ENCODE measurements around the gene DPP4.

DPP4 gene

GRCh38 chr2:162057426-162057825 lies 16.6 kb downstream of the DPP4 start:
- H2BK12ac ChIP-seq (ENCODE audit: low read length in 2 of 2), result no peak overlapping the region
- no peak overlapping the region for H3K27ac ChIP-seq (ENCODE audit: low read length, poor library complexity, severe bottlenecking)
- no peak overlapping the region for H2BK5ac ChIP-seq (ENCODE audit: low read depth, low read length, poor library complexity, severe bottlenecking)
- DNase-seq, result no peak
- no peaks in the 10 kb centered on the region for H3K27me3 ChIP-seq (ENCODE audit: control insufficient read depth in 1 of 2, insufficient read depth in 1 of 2, low read length in 2 of 2)
- 64% methylated on average over 1 of the region's 1 CpG for WGBS
- H3K36me3 ChIP-seq (ENCODE audit: control insufficient read depth in 1 of 2, insufficient read depth in 2 of 2, low read depth in 1 of 2, low read length in 2 of 2), result peaks cover 0 to 94% of the 10 kb centered on the region in 2 experiments
- no peak overlapping the region for H3K9ac ChIP-seq (ENCODE audit: low read length)
- H3K4me1 ChIP-seq (ENCODE audit: control insufficient read depth, insufficient read depth, low read depth, low read length), result no peaks in the 10 kb centered on the region
- no peak overlapping the region for H2AFZ ChIP-seq (ENCODE audit: low read depth, low read length)
- no peak overlapping the region for H4K91ac ChIP-seq (ENCODE audit: low read length)
- H4K8ac ChIP-seq (ENCODE audit: low read length), result no peak overlapping the region
- H3K4me3 ChIP-seq (ENCODE audit: insufficient read depth in 1 of 2, low read depth in 1 of 2, low read length in 2 of 2), result no peak overlapping the region
- H3K4ac ChIP-seq (ENCODE audit: low read depth in 1 of 2, low read length in 2 of 2), result no peak overlapping the region
- no peak overlapping the region for H3K4me2 ChIP-seq (ENCODE audit: low read length, poor library complexity, severe bottlenecking)
- no peak overlapping the region for H3K14ac ChIP-seq (ENCODE audit: low read length in 2 of 2)
- no peak overlapping the region for H2AK5ac ChIP-seq (ENCODE audit: low read length, severe bottlenecking)
- no peaks in the 10 kb centered on the region for H3K79me1 ChIP-seq (replicated peaks; ENCODE audit: low read length, poor library complexity, severe bottlenecking)
- peaks cover 10% of the 10 kb centered on the region for H3K9me3 ChIP-seq (ENCODE audit: control insufficient read depth, low read length)
- H2BK120ac ChIP-seq (ENCODE audit: low read depth, low read length), result no peak overlapping the region
- no peak overlapping the region for H2BK15ac ChIP-seq (ENCODE audit: low read depth, poor library complexity, severe bottlenecking)
- no peak overlapping the region for H3K23ac ChIP-seq (ENCODE audit: low read length in 2 of 2)
- no peak overlapping the region for H3K18ac ChIP-seq (ENCODE audit: low read depth in 1 of 2, low read length in 2 of 2)

DNA sequence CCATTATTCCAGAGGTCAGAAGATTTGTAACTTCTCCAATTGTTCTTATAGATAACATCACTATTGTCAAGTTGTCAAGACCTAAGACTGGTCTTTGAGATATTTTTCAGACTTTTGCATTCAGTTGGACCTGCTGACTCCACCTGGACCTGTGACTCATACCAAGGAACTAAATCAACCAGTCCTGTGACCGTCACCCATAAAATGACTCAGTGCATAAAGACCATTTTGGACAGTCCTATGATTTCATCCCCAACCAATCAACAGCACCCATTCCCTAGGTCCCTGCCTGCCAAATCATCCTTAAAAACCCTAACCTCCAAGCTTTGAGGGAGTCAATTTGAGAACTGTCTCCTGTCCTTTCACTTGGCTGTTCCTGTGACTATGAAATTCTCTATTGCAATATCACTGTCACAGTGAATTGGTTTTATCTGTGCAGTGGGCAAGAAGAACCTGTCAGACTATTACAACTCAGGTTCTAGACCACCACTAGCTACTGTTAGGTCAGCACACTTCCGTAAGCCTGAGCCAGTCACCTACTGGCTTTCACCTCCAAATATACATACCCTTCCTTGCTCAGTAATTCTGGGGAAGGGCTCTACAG lies 17.1 kb downstream of the DPP4 start:
- Histone ChIP-seq H4K8ac (ENCODE audit: low read length) (no peak overlapping the region), H2BK12ac (ENCODE audit: low read length in 2 of 2) (no peak overlapping the region), H2BK120ac (ENCODE audit: low read depth, low read length) (no peak overlapping the region), H3K4me1 (ENCODE audit: control insufficient read depth, insufficient read depth, low read depth, low read length) (no peaks in the 10 kb centered on the region), H3K4me3 (ENCODE audit: insufficient read depth in 1 of 2, low read depth in 1 of 2, low read length in 2 of 2) (no peak overlapping the region), H3K36me3 (ENCODE audit: control insufficient read depth in 1 of 2, insufficient read depth in 2 of 2, low read depth in 1 of 2, low read length in 2 of 2) (peaks cover 0 to 92% of the 10 kb centered on the region in 2 experiments), H3K4ac (ENCODE audit: low read depth in 1 of 2, low read length in 2 of 2) (no peak overlapping the region), H4K91ac (ENCODE audit: low read length) (no peak overlapping the region), H3K27me3 (ENCODE audit: control insufficient read depth in 1 of 2, insufficient read depth in 1 of 2, low read length in 2 of 2) (no peaks in the 10 kb centered on the region), H3K9ac (ENCODE audit: low read length) (no peak overlapping the region), H2BK15ac (ENCODE audit: low read depth, poor library complexity, severe bottlenecking) (no peak overlapping the region), H3K4me2 (ENCODE audit: low read length, poor library complexity, severe bottlenecking) (no peak overlapping the region), H3K79me1 (replicated peaks; ENCODE audit: low read length, poor library complexity, severe bottlenecking) (no peaks in the 10 kb centered on the region), H2AK5ac (ENCODE audit: low read length, severe bottlenecking) (no peak overlapping the region), H3K9me3 (ENCODE audit: control insufficient read depth, low read length) (peaks cover 10% of the 10 kb centered on the region), H2AFZ (ENCODE audit: low read depth, low read length) (no peak overlapping the region), H2BK5ac (ENCODE audit: low read depth, low read length, poor library complexity, severe bottlenecking) (no peak overlapping the region), H3K27ac (ENCODE audit: low read length, poor library complexity, severe bottlenecking) (no peak overlapping the region), H3K23ac (ENCODE audit: low read length in 2 of 2) (no peak overlapping the region), H3K14ac (ENCODE audit: low read length in 2 of 2) (no peak overlapping the region), H3K18ac (ENCODE audit: low read depth in 1 of 2, low read length in 2 of 2) (no peak overlapping the region)
- DNase-seq, result no peak
- WGBS, result 93% methylated on average over 2 of the region's 2 CpGs

- no peak overlapping the region for H3K23ac ChIP-seq (ENCODE audit: low read length in 2 of 2)
- peaks cover 10% of the 10 kb centered on the region for H3K9me3 ChIP-seq (ENCODE audit: control insufficient read depth, low read length)
- H3K4me1 ChIP-seq (ENCODE audit: control insufficient read depth, insufficient read depth, low read depth, low read length), result no peaks in the 10 kb centered on the region
- H2BK12ac ChIP-seq (ENCODE audit: low read length in 2 of 2), result no peak overlapping the region
- no peak overlapping the region for H2BK15ac ChIP-seq (ENCODE audit: low read depth, poor library complexity, severe bottlenecking)
- H3K18ac ChIP-seq (ENCODE audit: low read depth in 1 of 2, low read length in 2 of 2), result no peak overlapping the region
- no peak overlapping the region for H2BK120ac ChIP-seq (ENCODE audit: low read depth, low read length)
- H4K8ac ChIP-seq (ENCODE audit: low read length), result no peak overlapping the region
- 98% methylated on average over 4 of the region's 4 CpGs for WGBS
- H2AK5ac ChIP-seq (ENCODE audit: low read length, severe bottlenecking), result no peak overlapping the region
- no peak overlapping the region for H3K9ac ChIP-seq (ENCODE audit: low read length)
- peaks cover 0 to 90% of the 10 kb centered on the region in 2 experiments for H3K36me3 ChIP-seq (ENCODE audit: control insufficient read depth in 1 of 2, insufficient read depth in 2 of 2, low read depth in 1 of 2, low read length in 2 of 2)
- no peak overlapping the region for H3K14ac ChIP-seq (ENCODE audit: low read length in 2 of 2)
- H3K4me3 ChIP-seq (ENCODE audit: insufficient read depth in 1 of 2, low read depth in 1 of 2, low read length in 2 of 2), result no peak overlapping the region
- no peak overlapping the region for H4K91ac ChIP-seq (ENCODE audit: low read length)
- H3K4me2 ChIP-seq (ENCODE audit: low read length, poor library complexity, severe bottlenecking), result no peak overlapping the region
- H3K4ac ChIP-seq (ENCODE audit: low read depth in 1 of 2, low read length in 2 of 2), result no peak overlapping the region
- no peak overlapping the region for H3K27ac ChIP-seq (ENCODE audit: low read length, poor library complexity, severe bottlenecking)
- no peaks in the 10 kb centered on the region for H3K79me1 ChIP-seq (replicated peaks; ENCODE audit: low read length, poor library complexity, severe bottlenecking)
- no peak for DNase-seq
- no peak overlapping the region for H2AFZ ChIP-seq (ENCODE audit: low read depth, low read length)
- H3K27me3 ChIP-seq (ENCODE audit: control insufficient read depth in 1 of 2, insufficient read depth in 1 of 2, low read length in 2 of 2), result no peaks in the 10 kb centered on the region
- no peak overlapping the region for H2BK5ac ChIP-seq (ENCODE audit: low read depth, low read length, poor library complexity, severe bottlenecking)
Measured at GRCh38 chr2:162053808-162054155, 20.2 kb downstream of the DPP4 start.

DNA sequence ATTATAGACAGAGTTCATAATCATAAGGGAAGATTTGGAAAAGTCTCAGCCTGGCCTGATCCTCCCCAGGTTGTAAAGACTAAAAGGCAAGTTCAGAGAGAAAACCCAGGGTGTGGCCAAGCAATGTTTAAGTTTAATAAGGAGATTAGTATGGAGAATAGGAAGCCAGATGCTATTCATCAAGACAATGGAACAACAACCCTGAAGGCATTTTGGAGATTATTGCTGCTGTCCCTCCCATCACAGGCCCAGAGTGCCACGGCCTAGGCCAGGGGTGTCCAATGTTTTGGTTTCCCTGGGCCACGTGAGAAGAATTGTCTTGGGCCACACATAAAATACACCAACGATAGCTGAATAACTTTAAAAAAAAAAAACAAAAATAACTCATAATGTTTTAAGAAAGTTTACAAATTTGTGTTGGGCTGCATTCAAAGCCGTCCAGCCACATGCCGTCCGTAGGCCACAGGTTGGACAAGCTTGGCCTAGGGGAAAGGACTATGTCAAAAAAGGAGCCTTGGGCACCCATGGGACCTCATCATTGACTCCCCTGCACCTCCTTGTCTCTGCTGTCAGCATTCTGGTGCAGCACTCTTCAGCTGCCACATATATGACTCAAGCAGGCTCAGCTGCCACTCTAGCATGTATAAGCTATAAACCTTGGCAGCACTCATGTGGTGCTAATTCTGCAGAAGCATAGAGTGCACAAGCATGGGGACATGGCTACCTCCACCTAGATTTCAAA lies 20.8 kb downstream of the DPP4 start:
- Histone ChIP-seq H4K91ac (ENCODE audit: low read length) (no peak overlapping the region), H3K9me3 (ENCODE audit: control insufficient read depth, low read length) (peaks cover 10% of the 10 kb centered on the region), H3K79me1 (replicated peaks; ENCODE audit: low read length, poor library complexity, severe bottlenecking) (no peaks in the 10 kb centered on the region), H3K23ac (ENCODE audit: low read length in 2 of 2) (no peak overlapping the region), H3K4me1 (ENCODE audit: control insufficient read depth, insufficient read depth, low read depth, low read length) (no peaks in the 10 kb centered on the region), H2BK120ac (ENCODE audit: low read depth, low read length) (no peak overlapping the region), H4K8ac (ENCODE audit: low read length) (peak overlapping the region; percentile 30), H2BK15ac (ENCODE audit: low read depth, poor library complexity, severe bottlenecking) (no peak overlapping the region), H3K36me3 (ENCODE audit: control insufficient read depth in 1 of 2, insufficient read depth in 2 of 2, low read depth in 1 of 2, low read length in 2 of 2) (peaks cover 0 to 90% of the 10 kb centered on the region in 2 experiments), H3K4me2 (ENCODE audit: low read length, poor library complexity, severe bottlenecking) (no peak overlapping the region), H2AK5ac (ENCODE audit: low read length, severe bottlenecking) (no peak overlapping the region), H3K27ac (ENCODE audit: low read length, poor library complexity, severe bottlenecking) (no peak overlapping the region), H3K4ac (ENCODE audit: low read depth in 1 of 2, low read length in 2 of 2) (no peak overlapping the region), H3K18ac (ENCODE audit: low read depth in 1 of 2, low read length in 2 of 2) (no peak overlapping the region), H2BK5ac (ENCODE audit: low read depth, low read length, poor library complexity, severe bottlenecking) (no peak overlapping the region), H3K14ac (ENCODE audit: low read length in 2 of 2) (no peak overlapping the region), H3K27me3 (ENCODE audit: control insufficient read depth in 1 of 2, insufficient read depth in 1 of 2, low read length in 2 of 2) (no peaks in the 10 kb centered on the region), H2BK12ac (ENCODE audit: low read length in 2 of 2) (no peak overlapping the region), H2AFZ (ENCODE audit: low read depth, low read length) (no peak overlapping the region), H3K4me3 (ENCODE audit: insufficient read depth in 1 of 2, low read depth in 1 of 2, low read length in 2 of 2) (no peak overlapping the region), H3K9ac (ENCODE audit: low read length) (no peak overlapping the region)
- 94% methylated on average over 4 of the region's 6 CpGs for WGBS
- DNase-seq, result no peak
